ENCODE data around the gene RASGRF2. TPM values are rescaled to one million over a fixed set of nuclear protein-coding genes. Genes with fewer than 3 reads are reported as not detected.

The RASGRF2 gene
- polyA plus RNA-seq, 4 donors, result 0.54 to 3.0 (median 1.5) TPM

GRCh38 chr5:80957031-80957761, 3.0 kb upstream of the RASGRF2 start:
- Histone ChIP-seq H3K27me3 (ENCODE audit: control insufficient read depth in 3 of 3, insufficient read depth in 3 of 3, low read length in 3 of 3) (peaks cover 3 to 23% (median 3%) of the 10 kb centered on the region in 3 donors), H3K4me1 (ENCODE audit: control insufficient read depth in 3 of 3, insufficient read depth in 2 of 3, low read depth in 1 of 3, low read length in 2 of 3) (peaks cover 0 to 10% (median 0%) of the 10 kb centered on the region in 3 donors), H3K27ac (ENCODE audit: low read depth in 1 of 3, low read length in 2 of 3) (no peak overlapping the region), H3K36me3 (ENCODE audit: control insufficient read depth in 3 of 3, insufficient read depth in 2 of 3, low read depth in 1 of 3, low read length in 3 of 3) (no peaks in the 10 kb centered on the region), H3K9me3 (ENCODE audit: control insufficient read depth in 2 of 2, insufficient read depth in 1 of 2, low read depth in 1 of 2, low read length in 1 of 2) (no peaks in the 10 kb centered on the region), H3K4me3 (ENCODE audit: low read depth in 1 of 3, low read length in 3 of 3) (no peak overlapping the region)
- DNase-seq (no peak), FAIRE-seq (no peak)
- whole genome bisulfite sequencing, 3 donors, result 70 to 84% (median 83%) methylated on average over 6 of the region's 6 CpGs

DNA sequence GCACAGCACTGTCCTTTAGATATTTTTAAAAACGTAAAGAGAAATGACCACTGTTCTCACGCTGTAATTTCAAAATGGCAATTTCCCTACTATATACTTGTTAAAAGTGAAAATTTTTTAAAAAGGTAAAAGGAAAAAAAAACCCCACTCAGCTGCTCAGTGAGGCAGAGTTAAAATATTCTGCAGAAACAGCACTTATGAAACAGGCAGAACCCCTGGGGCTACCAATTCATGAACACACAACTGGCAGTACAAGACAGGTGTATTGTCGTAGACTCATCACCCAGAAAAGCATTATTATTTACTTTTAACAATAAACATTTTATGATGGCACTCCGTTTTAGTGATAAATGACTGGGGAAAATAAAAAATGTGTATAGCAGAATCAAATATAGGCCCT, 1.5 kb upstream of the RASGRF2 start:
- no peaks in the 10 kb centered on the region for H3K9me3 ChIP-seq (ENCODE audit: control insufficient read depth in 2 of 2, insufficient read depth in 1 of 2, low read depth in 1 of 2, low read length in 1 of 2)
- no peak for FAIRE-seq
- H3K4me3 ChIP-seq (ENCODE audit: low read depth in 1 of 3, low read length in 3 of 3), result no peak overlapping the region
- no peak overlapping the region for H3K27ac ChIP-seq (ENCODE audit: low read depth in 1 of 3, low read length in 2 of 3)
- 78 to 88% (median 79%) methylated on average over 4 of the region's 4 CpGs for WGBS, 3 donors
- no peak for DNase-seq
- peaks cover 0 to 10% (median 0%) of the 10 kb centered on the region in 3 donors for H3K4me1 ChIP-seq (ENCODE audit: control insufficient read depth in 3 of 3, insufficient read depth in 2 of 3, low read depth in 1 of 3, low read length in 2 of 3)
- no peaks in the 10 kb centered on the region for H3K36me3 ChIP-seq (ENCODE audit: control insufficient read depth in 3 of 3, insufficient read depth in 2 of 3, low read depth in 1 of 3, low read length in 3 of 3)
- H3K27me3 ChIP-seq (ENCODE audit: control insufficient read depth in 3 of 3, insufficient read depth in 3 of 3, low read length in 3 of 3), result peaks cover 3 to 23% (median 3%) of the 10 kb centered on the region in 3 donors

- no peak for DNase-seq
- Histone ChIP-seq H3K27ac (ENCODE audit: low read depth in 1 of 3, low read length in 2 of 3) (no peak overlapping the region), H3K27me3 (ENCODE audit: control insufficient read depth in 3 of 3, insufficient read depth in 3 of 3, low read length in 3 of 3) (peaks cover 3 to 23% (median 3%) of the 10 kb centered on the region in 3 donors), H3K9me3 (ENCODE audit: control insufficient read depth in 2 of 2, insufficient read depth in 1 of 2, low read depth in 1 of 2, low read length in 1 of 2) (no peaks in the 10 kb centered on the region), H3K36me3 (ENCODE audit: control insufficient read depth in 3 of 3, insufficient read depth in 2 of 3, low read depth in 1 of 3, low read length in 3 of 3) (no peaks in the 10 kb centered on the region), H3K4me3 (ENCODE audit: low read depth in 1 of 3, low read length in 3 of 3) (no peak overlapping the region), H3K4me1 (ENCODE audit: control insufficient read depth in 3 of 3, insufficient read depth in 2 of 3, low read depth in 1 of 3, low read length in 2 of 3) (peaks cover 0 to 10% (median 0%) of the 10 kb centered on the region in 3 donors)
- no peak for FAIRE-seq
- WGBS, 3 donors, result 80 to 85% (median 84%) methylated on average over 8 of the region's 8 CpGs
Observed at GRCh38 chr5:80959138-80959537, 1.0 kb upstream of the RASGRF2 start.

GRCh38 chr5:80960531-80961375, 590 bp downstream of the RASGRF2 start:
- peak overlapping the region; percentile 41 to 63 (median 48) for H3K4me3 ChIP-seq (ENCODE audit: low read depth in 1 of 3, low read length in 3 of 3)
- peaks cover 0 to 20% (median 3%) of the 10 kb centered on the region in 3 donors for H3K27me3 ChIP-seq (ENCODE audit: control insufficient read depth in 3 of 3, insufficient read depth in 3 of 3, low read length in 3 of 3)
- H3K27ac ChIP-seq (ENCODE audit: low read depth in 1 of 3, low read length in 2 of 3), result peak overlapping the region in 1 of 3 donors; percentile 43
- FAIRE-seq (no peak), DNase-seq (peak; percentile 38 to 66)
- no peaks in the 10 kb centered on the region for H3K9me3 ChIP-seq (ENCODE audit: control insufficient read depth in 2 of 2, insufficient read depth in 1 of 2, low read depth in 1 of 2, low read length in 1 of 2)
- H3K4me1 ChIP-seq (ENCODE audit: control insufficient read depth in 3 of 3, insufficient read depth in 2 of 3, low read depth in 1 of 3, low read length in 2 of 3), result peaks cover 0 to 10% (median 0%) of the 10 kb centered on the region in 3 donors
- H3K36me3 ChIP-seq (ENCODE audit: control insufficient read depth in 3 of 3, insufficient read depth in 2 of 3, low read depth in 1 of 3, low read length in 3 of 3), result no peaks in the 10 kb centered on the region
- 1% methylated on average over 30 to 84 of the region's 84 CpGs for WGBS, 3 donors

DNA sequence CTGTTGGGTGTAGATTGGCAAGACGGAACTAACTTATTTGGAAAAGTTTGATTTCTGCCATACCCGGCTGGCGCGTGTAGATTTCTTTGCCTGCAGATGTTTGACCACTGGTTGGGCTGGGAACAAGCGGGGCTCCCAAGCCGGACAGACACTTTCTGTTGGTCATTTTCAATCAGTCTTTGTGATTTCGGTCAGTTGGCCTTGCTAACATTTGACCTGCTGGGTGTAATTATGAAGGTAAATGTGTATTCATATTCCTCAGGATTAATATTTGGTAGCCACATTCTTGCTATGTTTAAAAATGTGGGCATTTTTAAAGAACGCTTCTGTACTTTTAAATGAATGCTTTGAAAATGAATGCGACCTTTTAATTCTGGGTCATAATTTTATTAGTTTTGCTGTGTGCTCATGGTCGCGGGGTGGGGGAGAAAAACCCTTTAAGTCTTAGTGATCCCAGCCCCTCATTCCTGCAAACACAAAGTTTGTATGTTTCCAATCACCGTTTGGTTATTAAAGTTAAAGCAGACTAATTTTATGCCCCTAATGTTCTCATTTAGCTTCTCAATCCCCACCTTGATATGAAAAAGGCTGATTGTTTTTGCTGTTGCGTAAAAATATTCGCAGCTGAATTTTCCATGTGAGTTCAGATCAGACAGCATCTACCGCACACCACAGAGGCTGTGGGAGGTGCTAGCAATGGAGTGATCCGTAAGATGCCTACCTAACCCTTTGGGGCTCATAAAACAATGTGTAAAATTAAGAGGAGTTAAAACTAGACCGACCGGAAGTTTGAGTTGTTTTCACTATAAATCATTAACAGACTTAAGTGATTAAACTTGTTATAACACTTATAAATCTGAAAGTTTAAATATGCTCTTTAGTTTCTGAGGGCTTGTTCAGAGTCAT, 1.5 kb downstream of the RASGRF2 start:
- peaks cover 0 to 17% (median 3%) of the 10 kb centered on the region in 3 donors for H3K27me3 ChIP-seq (ENCODE audit: control insufficient read depth in 3 of 3, insufficient read depth in 3 of 3, low read length in 3 of 3)
- no peaks in the 10 kb centered on the region for H3K9me3 ChIP-seq (ENCODE audit: control insufficient read depth in 2 of 2, insufficient read depth in 1 of 2, low read depth in 1 of 2, low read length in 1 of 2)
- H3K4me3 ChIP-seq (ENCODE audit: low read depth in 1 of 3, low read length in 3 of 3), result peak overlapping the region in 2 of 3 donors; percentile 41 to 63
- DNase-seq, result peak; percentile 65 to 69
- FAIRE-seq, result no peak
- peaks cover 0 to 10% (median 0%) of the 10 kb centered on the region in 3 donors for H3K4me1 ChIP-seq (ENCODE audit: control insufficient read depth in 3 of 3, insufficient read depth in 2 of 3, low read depth in 1 of 3, low read length in 2 of 3)
- 8 to 24% (median 12%) methylated on average over 18 of the region's 18 CpGs for WGBS, 3 donors
- no peaks in the 10 kb centered on the region for H3K36me3 ChIP-seq (ENCODE audit: control insufficient read depth in 3 of 3, insufficient read depth in 2 of 3, low read depth in 1 of 3, low read length in 3 of 3)
- peak overlapping the region in 1 of 3 donors; percentile 43 for H3K27ac ChIP-seq (ENCODE audit: low read depth in 1 of 3, low read length in 2 of 3)

DNA sequence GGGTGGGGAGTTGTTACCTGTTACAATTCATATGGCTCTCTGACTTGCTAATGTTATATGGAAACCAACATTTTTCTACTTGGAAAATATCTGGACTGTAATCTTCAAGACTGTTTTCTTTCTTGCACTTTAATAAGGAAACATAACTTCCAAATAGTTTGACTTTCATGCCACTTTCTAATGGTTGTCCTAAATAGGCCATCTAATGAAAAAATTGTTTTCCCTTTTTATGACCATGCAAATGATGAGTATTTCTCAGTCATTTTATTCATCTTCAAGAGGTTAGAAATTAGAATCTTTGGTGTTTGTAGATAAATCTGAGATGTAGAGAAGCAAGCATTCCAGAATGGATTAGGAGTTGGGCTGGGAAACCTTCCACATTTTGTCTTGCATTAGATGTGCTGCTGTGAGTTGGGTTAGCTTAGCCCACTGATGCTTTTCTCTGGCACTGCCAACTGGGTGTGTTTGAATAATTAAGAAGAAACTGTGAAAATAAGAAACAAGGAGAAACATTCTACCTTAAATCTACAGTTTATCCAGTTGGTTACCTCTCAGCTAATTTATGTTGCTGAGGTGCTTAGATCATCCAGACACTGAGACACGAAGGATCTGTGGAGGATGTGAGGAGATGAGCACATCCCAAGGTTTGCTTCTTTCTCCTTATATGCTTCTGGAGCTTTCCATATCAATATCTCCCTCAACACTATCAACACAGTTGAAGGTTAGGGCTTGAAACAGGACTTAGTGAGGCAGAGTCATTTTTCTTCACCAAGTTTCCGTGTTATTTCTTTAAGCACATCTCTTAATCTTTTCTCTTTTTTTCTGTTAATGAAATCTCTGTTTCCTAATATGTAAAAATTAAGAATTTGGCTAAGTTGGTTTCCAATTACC, 2.7 kb downstream of the RASGRF2 start:
- Histone ChIP-seq H3K4me1 (ENCODE audit: control insufficient read depth in 3 of 3, insufficient read depth in 2 of 3, low read depth in 1 of 3, low read length in 2 of 3) (peaks cover 0 to 10% (median 5%) of the 10 kb centered on the region in 3 donors), H3K4me3 (ENCODE audit: low read depth in 1 of 3, low read length in 3 of 3) (no peak overlapping the region), H3K36me3 (ENCODE audit: control insufficient read depth in 3 of 3, insufficient read depth in 2 of 3, low read depth in 1 of 3, low read length in 3 of 3) (no peaks in the 10 kb centered on the region), H3K27me3 (ENCODE audit: control insufficient read depth in 3 of 3, insufficient read depth in 3 of 3, low read length in 3 of 3) (peaks cover 0 to 17% (median 0%) of the 10 kb centered on the region in 3 donors), H3K9me3 (ENCODE audit: control insufficient read depth in 2 of 2, insufficient read depth in 1 of 2, low read depth in 1 of 2, low read length in 1 of 2) (no peaks in the 10 kb centered on the region), H3K27ac (ENCODE audit: low read depth in 1 of 3, low read length in 2 of 3) (no peak overlapping the region)
- no peak for FAIRE-seq
- WGBS, 3 donors, result 77 to 89% (median 87%) methylated on average over 2 of the region's 2 CpGs
- DNase-seq, result no peak

DNA sequence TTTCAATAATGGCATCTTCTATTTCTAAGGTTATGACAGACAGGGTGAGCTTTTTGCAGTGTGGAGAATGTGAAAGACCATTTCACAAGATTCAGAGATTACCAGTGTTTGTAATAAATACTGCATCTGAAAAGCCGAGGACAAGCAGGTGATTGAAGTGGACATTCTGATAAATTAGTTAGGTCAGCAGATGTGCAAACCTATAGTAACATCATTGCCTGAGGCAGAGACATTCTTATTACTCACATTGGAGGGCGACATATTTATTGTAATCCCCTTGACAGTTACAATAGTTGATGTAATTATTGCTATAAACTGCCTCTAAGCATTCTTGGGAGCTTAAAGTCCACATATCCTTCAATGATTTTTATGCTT, 3.3 kb downstream of the RASGRF2 start:
- no peaks in the 10 kb centered on the region for H3K9me3 ChIP-seq (ENCODE audit: control insufficient read depth in 2 of 2, insufficient read depth in 1 of 2, low read depth in 1 of 2, low read length in 1 of 2)
- peaks cover 0 to 17% (median 0%) of the 10 kb centered on the region in 3 donors for H3K27me3 ChIP-seq (ENCODE audit: control insufficient read depth in 3 of 3, insufficient read depth in 3 of 3, low read length in 3 of 3)
- no peak overlapping the region for H3K4me3 ChIP-seq (ENCODE audit: low read depth in 1 of 3, low read length in 3 of 3)
- 72 to 81% (median 75%) methylated on average over 2 of the region's 2 CpGs for WGBS, 3 donors
- H3K4me1 ChIP-seq (ENCODE audit: control insufficient read depth in 3 of 3, insufficient read depth in 2 of 3, low read depth in 1 of 3, low read length in 2 of 3), result peaks cover 0 to 10% (median 5%) of the 10 kb centered on the region in 3 donors
- H3K36me3 ChIP-seq (ENCODE audit: control insufficient read depth in 3 of 3, insufficient read depth in 2 of 3, low read depth in 1 of 3, low read length in 3 of 3), result no peaks in the 10 kb centered on the region
- peak overlapping the region in 1 of 3 donors; percentile 38 for H3K27ac ChIP-seq (ENCODE audit: low read depth in 1 of 3, low read length in 2 of 3)
- FAIRE-seq (no peak), DNase-seq (no peak)

Data from small intestine (tissue), 7 donors.